ENCODE measurements around the gene C4BPB.

C4BPB gene

DNA sequence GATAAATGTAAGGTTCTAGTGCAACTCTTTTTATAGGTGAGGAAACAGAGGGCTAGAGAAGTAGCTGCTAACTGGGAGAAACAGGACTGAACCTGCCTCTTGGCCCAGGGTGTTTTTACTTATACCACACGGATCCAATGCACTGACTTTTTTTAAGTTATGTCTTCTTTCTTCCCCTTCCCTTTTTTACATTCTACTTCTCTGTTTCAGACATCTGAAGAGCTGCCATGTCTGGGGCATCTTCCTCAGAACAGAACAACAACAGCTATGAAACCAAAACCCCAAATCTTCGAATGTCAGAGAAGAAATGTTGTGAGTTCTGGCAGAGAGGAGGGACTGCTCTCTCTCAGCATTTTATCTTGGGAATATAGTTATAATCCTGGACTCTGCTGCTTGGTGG is 34.2 kb upstream of the C4BPB start:
- no peaks in the 10 kb centered on the region for H3K27me3 ChIP-seq (ENCODE audit: insufficient read depth, poor library complexity, severe bottlenecking)
- H3K27ac ChIP-seq (ENCODE audit: poor library complexity, severe bottlenecking), result no peak overlapping the region
- ATAC-seq (ENCODE audit: low read depth) (no peak), DNase-seq (ENCODE audit: low spot score) (no peak)
- peaks cover 11% of the 10 kb centered on the region for H3K36me3 ChIP-seq (ENCODE audit: low read depth)
- H3K9me3 ChIP-seq (ENCODE audit: severe bottlenecking), result no peaks in the 10 kb centered on the region
- TF ChIP-seq, protein P1, sequence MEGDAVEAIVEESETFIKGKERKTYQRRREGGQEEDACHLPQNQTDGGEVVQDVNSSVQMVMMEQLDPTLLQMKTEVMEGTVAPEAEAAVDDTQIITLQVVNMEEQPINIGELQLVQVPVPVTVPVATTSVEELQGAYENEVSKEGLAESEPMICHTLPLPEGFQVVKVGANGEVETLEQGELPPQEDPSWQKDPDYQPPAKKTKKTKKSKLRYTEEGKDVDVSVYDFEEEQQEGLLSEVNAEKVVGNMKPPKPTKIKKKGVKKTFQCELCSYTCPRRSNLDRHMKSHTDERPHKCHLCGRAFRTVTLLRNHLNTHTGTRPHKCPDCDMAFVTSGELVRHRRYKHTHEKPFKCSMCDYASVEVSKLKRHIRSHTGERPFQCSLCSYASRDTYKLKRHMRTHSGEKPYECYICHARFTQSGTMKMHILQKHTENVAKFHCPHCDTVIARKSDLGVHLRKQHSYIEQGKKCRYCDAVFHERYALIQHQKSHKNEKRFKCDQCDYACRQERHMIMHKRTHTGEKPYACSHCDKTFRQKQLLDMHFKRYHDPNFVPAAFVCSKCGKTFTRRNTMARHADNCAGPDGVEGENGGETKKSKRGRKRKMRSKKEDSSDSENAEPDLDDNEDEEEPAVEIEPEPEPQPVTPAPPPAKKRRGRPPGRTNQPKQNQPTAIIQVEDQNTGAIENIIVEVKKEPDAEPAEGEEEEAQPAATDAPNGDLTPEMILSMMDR (IDR thresholded peaks at IDR 0.05; ENCODE audit: poor library complexity, severe bottlenecking), result no peak
- H3K4me3 ChIP-seq (ENCODE audit: severe bottlenecking), result no peak overlapping the region
- peaks cover 15% of the 10 kb centered on the region for H3K4me1 ChIP-seq (ENCODE audit: insufficient read depth, poor library complexity, severe bottlenecking)

DNA sequence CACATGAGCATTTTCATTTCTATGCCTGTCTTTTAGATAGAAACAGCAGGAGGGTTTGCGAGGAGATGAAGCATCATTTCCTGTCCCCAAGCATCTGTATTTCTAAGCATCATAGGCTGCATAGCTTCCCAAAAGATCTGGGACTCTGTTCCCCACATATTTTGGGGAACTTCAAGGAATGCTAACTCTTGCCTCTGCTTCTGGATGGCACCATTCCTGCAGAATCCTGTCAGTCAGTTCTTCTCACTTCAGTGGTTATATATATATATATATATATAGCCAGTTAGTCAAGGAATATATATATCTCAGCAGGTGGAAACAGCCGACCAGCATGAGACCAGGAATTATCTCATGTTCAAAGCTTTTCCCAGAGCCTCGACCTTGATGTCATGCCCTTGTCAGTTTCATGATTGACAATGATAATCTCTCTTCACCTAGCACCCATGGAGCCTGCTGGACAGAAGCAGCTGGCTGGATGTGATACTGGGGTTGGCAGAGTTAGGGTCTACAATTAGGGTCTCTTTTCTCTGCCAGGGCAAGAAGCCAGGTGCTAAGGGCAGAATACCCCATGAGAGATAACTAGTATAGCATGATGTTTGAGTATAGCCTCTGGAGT is 33.2 kb upstream of the C4BPB start:
- DNase-seq (ENCODE audit: low spot score), result no peak
- Histone ChIP-seq H3K36me3 (ENCODE audit: low read depth) (peaks cover 17% of the 10 kb centered on the region; the same call in 1 of the 2 replicates), H3K27me3 (ENCODE audit: insufficient read depth, poor library complexity, severe bottlenecking) (no peaks in the 10 kb centered on the region)

DNA sequence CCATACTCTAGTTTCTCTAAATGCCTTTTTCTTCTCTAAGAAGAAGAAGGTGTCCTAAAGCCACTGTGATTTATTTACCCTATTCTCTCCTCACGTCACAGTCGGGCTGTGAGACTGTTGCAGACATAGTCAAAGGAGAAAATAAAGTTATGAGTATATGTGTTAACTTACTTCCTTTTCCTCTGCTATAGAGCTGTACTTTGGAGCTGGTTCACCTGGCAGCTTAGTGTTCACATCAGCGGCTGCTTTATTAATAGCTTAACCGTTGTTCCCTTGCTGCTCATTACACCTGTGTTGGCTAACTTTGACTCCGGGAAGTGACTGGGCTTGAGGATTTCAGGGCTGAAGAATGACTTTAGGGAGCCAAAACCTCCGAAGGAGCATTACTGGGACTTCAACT is 32.0 kb upstream of the C4BPB start:
- TF ChIP-seq, protein P1 (IDR thresholded peaks at IDR 0.05; ENCODE audit: poor library complexity, severe bottlenecking), result no peak
- peaks cover 6% of the 10 kb centered on the region for H3K4me1 ChIP-seq (ENCODE audit: insufficient read depth, poor library complexity, severe bottlenecking)

More for the DNA sequence above, 33.2 kb upstream of the C4BPB start:
- no peaks in the 10 kb centered on the region for H3K9me3 ChIP-seq (ENCODE audit: severe bottlenecking)
- H3K4me3 ChIP-seq (ENCODE audit: severe bottlenecking), result no peak overlapping the region
- no peak overlapping the region for H3K27ac ChIP-seq (ENCODE audit: poor library complexity, severe bottlenecking)
- H3K4me1 ChIP-seq (ENCODE audit: insufficient read depth, poor library complexity, severe bottlenecking), result peaks cover 11% of the 10 kb centered on the region
- TF ChIP-seq, protein P1 (IDR thresholded peaks at IDR 0.05; ENCODE audit: poor library complexity, severe bottlenecking), result no peak
- no peak for ATAC-seq (ENCODE audit: low read depth)

DNA sequence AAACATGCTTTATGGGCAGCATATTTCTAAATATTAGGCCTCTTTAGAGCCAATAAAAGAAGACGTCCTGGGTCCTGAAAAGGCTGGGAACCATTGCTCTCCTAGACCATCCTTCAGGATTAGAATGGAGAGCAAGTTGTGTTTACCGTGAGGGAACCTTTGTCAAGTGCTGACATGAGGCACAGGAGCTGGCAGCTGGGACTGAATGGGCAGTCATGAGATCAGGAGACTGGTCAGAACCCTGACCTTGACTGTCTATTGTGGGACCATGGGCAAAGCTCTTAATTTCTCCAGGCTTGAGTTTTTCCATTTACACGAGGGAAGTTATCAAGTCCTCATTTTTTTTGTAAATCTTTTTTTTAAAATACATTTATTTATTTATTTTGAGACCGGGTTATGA is 30.4 kb upstream of the C4BPB start:
- no peak for ATAC-seq (ENCODE audit: low read depth)
- no peaks in the 10 kb centered on the region for H3K4me1 ChIP-seq (ENCODE audit: insufficient read depth, poor library complexity, severe bottlenecking)
- no peak for DNase-seq (ENCODE audit: low spot score)
- no peaks in the 10 kb centered on the region for H3K27me3 ChIP-seq (ENCODE audit: insufficient read depth, poor library complexity, severe bottlenecking)
- peaks cover 36% of the 10 kb centered on the region for H3K36me3 ChIP-seq (ENCODE audit: low read depth)
- TF ChIP-seq, protein P1 (IDR thresholded peaks at IDR 0.05; ENCODE audit: poor library complexity, severe bottlenecking), result no peak
- H3K27ac ChIP-seq (ENCODE audit: poor library complexity, severe bottlenecking), result no peak overlapping the region
- no peak overlapping the region for H3K4me3 ChIP-seq (ENCODE audit: severe bottlenecking)
- H3K9me3 ChIP-seq (ENCODE audit: severe bottlenecking), result no peaks in the 10 kb centered on the region

More for the DNA sequence above, 32.0 kb upstream of the C4BPB start:
- Histone ChIP-seq H3K27me3 (ENCODE audit: insufficient read depth, poor library complexity, severe bottlenecking) (no peaks in the 10 kb centered on the region), H3K4me3 (ENCODE audit: severe bottlenecking) (no peak overlapping the region), H3K36me3 (ENCODE audit: low read depth) (peaks cover 24% of the 10 kb centered on the region), H3K27ac (ENCODE audit: poor library complexity, severe bottlenecking) (no peak overlapping the region), H3K9me3 (ENCODE audit: severe bottlenecking) (no peaks in the 10 kb centered on the region)
- no peak for ATAC-seq (ENCODE audit: low read depth)
- no peak for DNase-seq (ENCODE audit: low spot score)
